ENCODE data around the gene NTN1. TPM values are rescaled to one million over a fixed set of nuclear protein-coding genes. Genes with fewer than 3 reads are reported as not detected.

The NTN1 gene
- total RNA-seq, 2 experiments from 2014 or later = not detected

DNA sequence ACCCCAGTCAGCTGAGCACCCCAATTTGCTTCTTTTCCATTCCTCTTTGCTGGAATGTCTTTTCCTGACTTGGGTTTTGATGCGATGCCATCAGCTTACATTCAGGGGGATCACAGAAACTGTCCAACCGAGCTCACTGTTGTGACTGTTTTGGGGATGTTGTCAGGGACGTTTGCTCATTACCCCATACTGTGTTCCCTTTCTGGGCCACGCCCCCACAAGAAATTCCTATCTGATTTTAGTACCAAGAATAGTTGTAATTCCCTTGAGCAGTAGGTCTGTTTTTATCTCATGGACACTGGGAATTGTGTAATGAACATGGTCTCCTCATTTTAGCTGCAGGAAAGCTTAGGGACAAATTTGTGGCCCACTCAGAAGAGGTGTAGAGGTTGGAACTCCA, 2.6 kb upstream of the NTN1 start:
- Histone ChIP-seq H3K4me1 (ENCODE audit: insufficient read depth, low read length, poor library complexity, severe bottlenecking) (no peaks in the 10 kb centered on the region), H2AFZ (ENCODE audit: low read length) (no peak overlapping the region), H3K36me3 (ENCODE audit: insufficient read depth, low read length) (no peaks in the 10 kb centered on the region), H3K9me2 (ENCODE audit: insufficient read depth, low read length) (no peaks in the 10 kb centered on the region), H3K9me3 (ENCODE audit: low read length) (no peaks in the 10 kb centered on the region), H3K4me3 (ENCODE audit: low read depth, low read length, poor library complexity, severe bottlenecking) (no peak overlapping the region), H3K4me2 (ENCODE audit: low read length) (no peak overlapping the region), H3K79me2 (ENCODE audit: insufficient read depth, low read depth, low read length) (no peaks in the 10 kb centered on the region), H3K27ac (ENCODE audit: low read depth, low read length, poor library complexity, severe bottlenecking) (no peak overlapping the region), H4K20me1 (ENCODE audit: insufficient read depth, low read length) (no peaks in the 10 kb centered on the region)
- TF ChIP-seq, protein P1, sequence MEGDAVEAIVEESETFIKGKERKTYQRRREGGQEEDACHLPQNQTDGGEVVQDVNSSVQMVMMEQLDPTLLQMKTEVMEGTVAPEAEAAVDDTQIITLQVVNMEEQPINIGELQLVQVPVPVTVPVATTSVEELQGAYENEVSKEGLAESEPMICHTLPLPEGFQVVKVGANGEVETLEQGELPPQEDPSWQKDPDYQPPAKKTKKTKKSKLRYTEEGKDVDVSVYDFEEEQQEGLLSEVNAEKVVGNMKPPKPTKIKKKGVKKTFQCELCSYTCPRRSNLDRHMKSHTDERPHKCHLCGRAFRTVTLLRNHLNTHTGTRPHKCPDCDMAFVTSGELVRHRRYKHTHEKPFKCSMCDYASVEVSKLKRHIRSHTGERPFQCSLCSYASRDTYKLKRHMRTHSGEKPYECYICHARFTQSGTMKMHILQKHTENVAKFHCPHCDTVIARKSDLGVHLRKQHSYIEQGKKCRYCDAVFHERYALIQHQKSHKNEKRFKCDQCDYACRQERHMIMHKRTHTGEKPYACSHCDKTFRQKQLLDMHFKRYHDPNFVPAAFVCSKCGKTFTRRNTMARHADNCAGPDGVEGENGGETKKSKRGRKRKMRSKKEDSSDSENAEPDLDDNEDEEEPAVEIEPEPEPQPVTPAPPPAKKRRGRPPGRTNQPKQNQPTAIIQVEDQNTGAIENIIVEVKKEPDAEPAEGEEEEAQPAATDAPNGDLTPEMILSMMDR (conservative IDR thresholded peaks at IDR 0.05; ENCODE audit: low read length) = no peak
- TF ChIP-seq EZH2phosphoT487 (IDR thresholded peaks at IDR 0.05; ENCODE audit: borderline replicate concordance, low read depth, low read length) = no peak
- intact Hi-C loops (cut with micrococcal nuclease; ENCODE audit: unreplicated experiment) = no loop called here
- BruUV-seq (replicated peaks) = no TSS peak
- no peak for DNase-seq (ENCODE audit: low spot score)
- POLR2A ChIA-PET = interaction anchor here (0.6 kb wide), 1 partner anchor 72 kb away, joined by 3 read pairs; no protein-coding TSS in a partner anchor
- CTCF ChIA-PET (ENCODE audit: unreplicated experiment) = interaction anchor here (0.6 kb wide), 1 partner anchor 109 kb away, joined by 3 read pairs; no protein-coding TSS in a partner anchor

DNA sequence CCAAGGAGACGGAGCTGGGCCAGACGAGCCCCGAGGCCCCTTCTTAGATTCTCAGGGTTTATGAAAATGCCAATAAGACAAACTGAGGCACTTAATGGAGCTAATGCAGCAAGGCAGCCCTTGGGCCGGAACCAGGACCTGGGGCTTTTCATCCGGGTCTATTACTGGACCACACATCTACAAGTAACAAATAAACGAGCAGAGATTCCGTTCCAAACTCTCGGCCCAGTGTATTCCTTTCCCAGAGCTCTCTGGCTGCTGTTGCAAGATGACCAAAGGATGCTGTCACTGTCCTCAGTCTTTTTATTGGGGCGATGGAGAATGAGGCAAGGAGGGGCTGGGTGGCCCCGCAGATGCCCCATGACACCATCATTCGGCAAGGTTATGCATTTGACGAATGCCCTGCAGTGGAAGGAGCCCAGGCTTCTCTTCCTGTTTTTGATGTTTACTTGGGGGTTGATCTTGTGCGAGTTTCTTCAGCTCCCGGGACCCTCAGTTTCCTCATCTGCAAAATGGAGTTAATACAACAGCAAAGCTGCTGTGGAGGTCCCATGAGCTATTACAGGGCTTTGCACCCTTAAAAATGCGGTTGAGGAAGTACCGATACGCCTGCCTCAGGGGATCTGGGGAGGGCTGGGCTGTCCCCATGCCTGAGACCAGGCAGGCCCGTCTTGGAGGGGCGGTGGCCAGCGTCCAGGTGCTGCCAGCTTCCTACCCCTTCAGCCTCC, 1.1 kb upstream of the NTN1 start:
- POLR2A ChIA-PET = no interaction called here
- Histone ChIP-seq H3K4me3 (ENCODE audit: low read depth, low read length, poor library complexity, severe bottlenecking) (peak overlapping the region; percentile 68), H3K9me3 (ENCODE audit: low read length) (no peaks in the 10 kb centered on the region), H3K79me2 (ENCODE audit: insufficient read depth, low read depth, low read length) (no peaks in the 10 kb centered on the region), H4K20me1 (ENCODE audit: insufficient read depth, low read length) (no peaks in the 10 kb centered on the region), H3K4me1 (ENCODE audit: insufficient read depth, low read length, poor library complexity, severe bottlenecking) (no peaks in the 10 kb centered on the region), H3K27ac (ENCODE audit: low read depth, low read length, poor library complexity, severe bottlenecking) (no peak overlapping the region), H3K9me2 (ENCODE audit: insufficient read depth, low read length) (no peaks in the 10 kb centered on the region), H2AFZ (ENCODE audit: low read length) (peak overlapping the region; percentile 42; the same call in 1 of the 2 replicates), H3K36me3 (ENCODE audit: insufficient read depth, low read length) (no peaks in the 10 kb centered on the region), H3K4me2 (ENCODE audit: low read length) (peak overlapping the region; percentile 59)
- intact Hi-C loops (cut with micrococcal nuclease; ENCODE audit: unreplicated experiment) = loop anchor here (10.0 kb wide), 1 partner anchor 65 kb away; no protein-coding TSS in a partner anchor
- DNase-seq (ENCODE audit: low spot score) = no peak
- no peak for TF ChIP-seq EZH2phosphoT487 (IDR thresholded peaks at IDR 0.05; ENCODE audit: borderline replicate concordance, low read depth, low read length)
- TF ChIP-seq, protein P1 (conservative IDR thresholded peaks at IDR 0.05; ENCODE audit: low read length) = no peak
- BruUV-seq (replicated peaks) = no TSS peak
- CTCF ChIA-PET (ENCODE audit: unreplicated experiment) = no interaction called here

DNA sequence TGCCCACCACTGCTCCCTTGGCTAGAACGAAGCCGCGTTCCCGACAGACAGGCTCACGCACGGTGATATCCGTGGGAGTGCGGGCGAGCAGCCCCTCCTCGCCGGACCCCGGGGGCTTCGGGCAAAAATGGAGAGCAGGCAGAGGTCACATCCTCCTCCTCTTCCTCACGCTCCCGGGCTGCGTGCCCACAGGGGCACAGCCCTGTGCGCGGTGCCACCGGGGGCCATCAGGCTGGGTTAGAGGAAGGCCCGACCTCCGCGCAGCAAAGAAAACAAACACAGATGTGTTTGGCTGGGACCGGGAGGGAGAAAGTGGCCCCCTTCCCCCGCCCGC, 519 bp upstream of the NTN1 start:
- Histone ChIP-seq H3K27ac (ENCODE audit: low read depth, low read length, poor library complexity, severe bottlenecking) (no peak overlapping the region), H3K9me3 (ENCODE audit: low read length) (no peaks in the 10 kb centered on the region), H3K9me2 (ENCODE audit: insufficient read depth, low read length) (no peaks in the 10 kb centered on the region), H3K4me1 (ENCODE audit: insufficient read depth, low read length, poor library complexity, severe bottlenecking) (no peaks in the 10 kb centered on the region), H3K36me3 (ENCODE audit: insufficient read depth, low read length) (no peaks in the 10 kb centered on the region), H3K4me2 (ENCODE audit: low read length) (peak overlapping the region; percentile 59), H3K79me2 (ENCODE audit: insufficient read depth, low read depth, low read length) (no peaks in the 10 kb centered on the region), H3K4me3 (ENCODE audit: low read depth, low read length, poor library complexity, severe bottlenecking) (peak overlapping the region; percentile 68), H4K20me1 (ENCODE audit: insufficient read depth, low read length) (no peaks in the 10 kb centered on the region), H2AFZ (ENCODE audit: low read length) (peak overlapping the region; percentile 42; the same call in 1 of the 2 replicates)
- no TSS peak for BruUV-seq (replicated peaks)
- CTCF ChIA-PET (ENCODE audit: unreplicated experiment) = no interaction called here
- POLR2A ChIA-PET = no interaction called here
- intact Hi-C loops (cut with micrococcal nuclease; ENCODE audit: unreplicated experiment) = loop anchor here (10.0 kb wide), 1 partner anchor 64 kb away; no protein-coding TSS in a partner anchor
- TF ChIP-seq, protein P1 (conservative IDR thresholded peaks at IDR 0.05; ENCODE audit: low read length) = no peak
- no peak for TF ChIP-seq EZH2phosphoT487 (IDR thresholded peaks at IDR 0.05; ENCODE audit: borderline replicate concordance, low read depth, low read length)
- DNase-seq (ENCODE audit: low spot score) = no peak

All from OCI-LY7 (cell line).